ENCODE results near the gene SLC22A5. TPM values are rescaled to one million over a fixed set of nuclear protein-coding genes. Genes with fewer than 3 reads are reported as not detected.

Gene SLC22A5
- total and polyA plus RNA-seq, 9 of the 15 experiments (the other 6 are each of a cell fraction or from before 2014, with no cell fraction given) = 3.0 to 16.6 (median 8.3) TPM

DNA sequence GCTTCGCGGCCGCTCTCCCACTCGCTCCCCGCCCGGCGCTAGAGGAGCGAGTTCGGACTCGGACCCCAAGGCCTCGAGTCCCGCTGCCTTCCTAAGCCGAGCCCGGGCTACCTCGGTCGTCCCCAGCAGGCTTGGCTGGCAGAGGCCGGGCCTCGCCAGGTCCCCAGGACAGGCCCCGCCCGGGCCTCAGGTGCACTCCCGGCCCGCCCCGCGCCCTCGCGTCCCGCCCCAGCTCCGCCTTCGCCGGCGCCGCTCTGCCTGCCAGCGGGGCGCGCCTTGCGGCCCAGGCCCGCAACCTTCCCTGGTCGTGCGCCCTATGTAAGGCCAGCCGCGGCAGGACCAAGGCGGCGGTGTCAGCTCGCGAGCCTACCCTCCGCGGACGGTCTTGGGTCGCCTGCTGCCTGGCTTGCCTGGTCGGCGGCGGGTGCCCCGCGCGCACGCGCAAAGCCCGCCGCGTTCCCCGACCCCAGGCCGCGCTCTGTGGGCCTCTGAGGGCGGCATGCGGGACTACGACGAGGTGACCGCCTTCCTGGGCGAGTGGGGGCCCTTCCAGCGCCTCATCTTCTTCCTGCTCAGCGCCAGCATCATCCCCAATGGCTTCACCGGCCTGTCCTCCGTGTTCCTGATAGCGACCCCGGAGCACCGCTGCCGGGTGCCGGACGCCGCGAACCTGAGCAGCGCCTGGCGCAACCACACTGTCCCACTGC is at the start of gene SLC22A5 (continued):
- TF ChIP-seq, protein P1, sequence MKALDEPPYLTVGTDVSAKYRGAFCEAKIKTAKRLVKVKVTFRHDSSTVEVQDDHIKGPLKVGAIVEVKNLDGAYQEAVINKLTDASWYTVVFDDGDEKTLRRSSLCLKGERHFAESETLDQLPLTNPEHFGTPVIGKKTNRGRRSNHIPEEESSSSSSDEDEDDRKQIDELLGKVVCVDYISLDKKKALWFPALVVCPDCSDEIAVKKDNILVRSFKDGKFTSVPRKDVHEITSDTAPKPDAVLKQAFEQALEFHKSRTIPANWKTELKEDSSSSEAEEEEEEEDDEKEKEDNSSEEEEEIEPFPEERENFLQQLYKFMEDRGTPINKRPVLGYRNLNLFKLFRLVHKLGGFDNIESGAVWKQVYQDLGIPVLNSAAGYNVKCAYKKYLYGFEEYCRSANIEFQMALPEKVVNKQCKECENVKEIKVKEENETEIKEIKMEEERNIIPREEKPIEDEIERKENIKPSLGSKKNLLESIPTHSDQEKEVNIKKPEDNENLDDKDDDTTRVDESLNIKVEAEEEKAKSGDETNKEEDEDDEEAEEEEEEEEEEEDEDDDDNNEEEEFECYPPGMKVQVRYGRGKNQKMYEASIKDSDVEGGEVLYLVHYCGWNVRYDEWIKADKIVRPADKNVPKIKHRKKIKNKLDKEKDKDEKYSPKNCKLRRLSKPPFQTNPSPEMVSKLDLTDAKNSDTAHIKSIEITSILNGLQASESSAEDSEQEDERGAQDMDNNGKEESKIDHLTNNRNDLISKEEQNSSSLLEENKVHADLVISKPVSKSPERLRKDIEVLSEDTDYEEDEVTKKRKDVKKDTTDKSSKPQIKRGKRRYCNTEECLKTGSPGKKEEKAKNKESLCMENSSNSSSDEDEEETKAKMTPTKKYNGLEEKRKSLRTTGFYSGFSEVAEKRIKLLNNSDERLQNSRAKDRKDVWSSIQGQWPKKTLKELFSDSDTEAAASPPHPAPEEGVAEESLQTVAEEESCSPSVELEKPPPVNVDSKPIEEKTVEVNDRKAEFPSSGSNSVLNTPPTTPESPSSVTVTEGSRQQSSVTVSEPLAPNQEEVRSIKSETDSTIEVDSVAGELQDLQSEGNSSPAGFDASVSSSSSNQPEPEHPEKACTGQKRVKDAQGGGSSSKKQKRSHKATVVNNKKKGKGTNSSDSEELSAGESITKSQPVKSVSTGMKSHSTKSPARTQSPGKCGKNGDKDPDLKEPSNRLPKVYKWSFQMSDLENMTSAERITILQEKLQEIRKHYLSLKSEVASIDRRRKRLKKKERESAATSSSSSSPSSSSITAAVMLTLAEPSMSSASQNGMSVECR (CRISPR knock-in tag; IDR thresholded peaks at IDR 0.05) = peak; percentile 65; the same call in 1 of the 2 replicates
- TF ChIP-seq COPS2 (conservative IDR thresholded peaks at IDR 0.05) = no peak
- no peak for TF ChIP-seq POLR2AphosphoS2 (IDR thresholded peaks at IDR 0.05; ENCODE audit: low read length)
- no peak for TF ChIP-seq MCM7 (IDR thresholded peaks at IDR 0.05)
- TF ChIP-seq, protein P2, sequence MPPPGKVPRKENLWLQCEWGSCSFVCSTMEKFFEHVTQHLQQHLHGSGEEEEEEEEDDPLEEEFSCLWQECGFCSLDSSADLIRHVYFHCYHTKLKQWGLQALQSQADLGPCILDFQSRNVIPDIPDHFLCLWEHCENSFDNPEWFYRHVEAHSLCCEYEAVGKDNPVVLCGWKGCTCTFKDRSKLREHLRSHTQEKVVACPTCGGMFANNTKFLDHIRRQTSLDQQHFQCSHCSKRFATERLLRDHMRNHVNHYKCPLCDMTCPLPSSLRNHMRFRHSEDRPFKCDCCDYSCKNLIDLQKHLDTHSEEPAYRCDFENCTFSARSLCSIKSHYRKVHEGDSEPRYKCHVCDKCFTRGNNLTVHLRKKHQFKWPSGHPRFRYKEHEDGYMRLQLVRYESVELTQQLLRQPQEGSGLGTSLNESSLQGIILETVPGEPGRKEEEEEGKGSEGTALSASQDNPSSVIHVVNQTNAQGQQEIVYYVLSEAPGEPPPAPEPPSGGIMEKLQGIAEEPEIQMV (tag; conservative IDR thresholded peaks at IDR 0.05; ENCODE audit: low read depth) = no peak
- no peak for TF ChIP-seq HNRNPUL1 (IDR thresholded peaks at IDR 0.05; ENCODE audit: low read length)
- TF ChIP-seq ZNF695 (CRISPR knock-in tag; IDR thresholded peaks at IDR 0.05) = no peak
- TF ChIP-seq DNMT1 (IDR thresholded peaks at IDR 0.05) = no peak
- TF ChIP-seq TSC22D4 (tag; IDR thresholded peaks at IDR 0.05) = no peak
- TF ChIP-seq ATF6 (CRISPR knock-in tag; IDR thresholded peaks at IDR 0.05) = no peak
- TF ChIP-seq TEAD1 (CRISPR knock-in tag; IDR thresholded peaks at IDR 0.05) = no peak; a peak in 1 of 4 replicates
- no peak for TF ChIP-seq GABPB2 (CRISPR knock-in tag; conservative IDR thresholded peaks at IDR 0.05)
- TF ChIP-seq VEZF1 (CRISPR knock-in tag; IDR thresholded peaks at IDR 0.05) = peak; percentile 40; the same call in 1 of the 2 replicates
- TF ChIP-seq, protein P3, sequence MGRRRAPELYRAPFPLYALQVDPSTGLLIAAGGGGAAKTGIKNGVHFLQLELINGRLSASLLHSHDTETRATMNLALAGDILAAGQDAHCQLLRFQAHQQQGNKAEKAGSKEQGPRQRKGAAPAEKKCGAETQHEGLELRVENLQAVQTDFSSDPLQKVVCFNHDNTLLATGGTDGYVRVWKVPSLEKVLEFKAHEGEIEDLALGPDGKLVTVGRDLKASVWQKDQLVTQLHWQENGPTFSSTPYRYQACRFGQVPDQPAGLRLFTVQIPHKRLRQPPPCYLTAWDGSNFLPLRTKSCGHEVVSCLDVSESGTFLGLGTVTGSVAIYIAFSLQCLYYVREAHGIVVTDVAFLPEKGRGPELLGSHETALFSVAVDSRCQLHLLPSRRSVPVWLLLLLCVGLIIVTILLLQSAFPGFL (CRISPR knock-in tag; IDR thresholded peaks at IDR 0.05) = 0 out of 2 replicates have a peak, but pooled peaks have one; percentile 83
- TF ChIP-seq ZBTB8A (IDR thresholded peaks at IDR 0.05; ENCODE audit: partially characterized antibody) = no peak
- TF ChIP-seq TBP (optimal IDR thresholded peaks at IDR 0.05; ENCODE audit: low read depth, low read length) = no peak
- no peak for TF ChIP-seq HSF4 (CRISPR knock-in tag; IDR thresholded peaks at IDR 0.05; ENCODE audit: borderline replicate concordance)
